A549 (cell line): ENCODE measurements around the gene PIAS3. TPM values are rescaled to one million over a fixed set of nuclear protein-coding genes. Genes with fewer than 3 reads are reported as not detected.

Source experiments
- ATAC-seq, 2 experiments: fragments of 200-7000 bp in 1 of 2; fragments of >200 bp in 1 of 2; cut with Nextera tagmentation in 1 of 2; cut with Tn5 transposase in 1 of 2; 3 replicates each; pipeline versions ENCODE4 v1.8.0 to v1.9.1; 2018 to 2020; ENCODE audit warnings: mild to moderate bottlenecking in 1 of 2, moderate library complexity in 1 of 2
- CTCF ChIA-PET: fragments of 300-600 bp; sonication (Branson Sonifier 250); formaldehyde crosslinking; extraction: SDS; loops from one replicate; lab custom pipeline; 2021; ENCODE audit warnings: antibody characterized with exemption, inconsistent platforms; lab: Yijun Ruan, JAX
- POLR2A ChIA-PET: fragments of 350-600 bp; formaldehyde crosslinking; extraction: SDS; loops from one replicate; lab custom pipeline; 2021; ENCODE audit warnings: antibody characterized with exemption, inconsistent platforms; lab: Yijun Ruan, JAX
- DNase-seq, 2 experiments: peaks; one replicate each; pipeline versions ENCODE4 v3.0.0 to v3.0.0-alpha.2; 2011 to 2016; ENCODE audit warnings: low read depth in 1 of 2, low spot score in 1 of 2
- FAIRE-seq: peaks from 2 replicates; lab custom pipeline; 2011; peaks lifted over from hg19 to GRCh38; lab: Jason Lieb, UNC
- H3K27ac ChIP-seq, 2 experiments: fragments of >200 bp; sonication (Bioruptor Twin); formaldehyde crosslinking; 3 replicates each; pipeline ENCODE4 v1.5.1; 2016 to 2017
- H3K4me1 ChIP-seq: fragments of >200 bp; sonication (Bioruptor Twin); formaldehyde crosslinking; 3 replicates; pipeline ENCODE4 v1.6.1; 2016
- H3K4me2 ChIP-seq: fragments of >200 bp; sonication (Bioruptor Twin); formaldehyde crosslinking; 3 replicates; pipeline ENCODE4 v1.6.1; 2016
- H3K4me3 ChIP-seq: fragments of >200 bp; sonication (Bioruptor Twin); formaldehyde crosslinking; 3 replicates; pipeline ENCODE4 v1.5.1; 2016
- H3K9me3 ChIP-seq: fragments of >200 bp; sonication (Bioruptor Twin); formaldehyde crosslinking; 3 replicates; pipeline ENCODE4 v1.6.1; 2016
- ATOH8 ChIP-seq: fragments of 250-450 bp; sonication (Bioruptor Pico); IDR thresholded peaks from 2 replicates; pipeline ENCODE4 v1.5.0; 2020; ENCODE audit warnings: low read depth, mild to moderate bottlenecking, moderate library complexity
- BHLHE40 ChIP-seq: IDR thresholded peaks from 2 replicates; pipeline ENCODE4 v1.6.1; 2012; ENCODE audit warnings: low read depth, low read length, inconsistent platforms
- CBX8 ChIP-seq: fragments of 200-600 bp; sonication (generic); IDR thresholded peaks from 2 replicates; pipeline ENCODE4 v1.6.1; 2016
- CHD2 ChIP-seq: fragments of 150-350 bp; IDR thresholded peaks from 2 replicates; pipeline ENCODE4 v1.6.1; 2014; ENCODE audit warnings: low read length; ENCODE audit not compliant: partially characterized antibody
- CTCF ChIP-seq: fragments of >200 bp; sonication (Bioruptor Twin); formaldehyde crosslinking; IDR thresholded peaks from 3 replicates; pipeline ENCODE4 v1.5.1; 2016
- E2F6 ChIP-seq: IDR thresholded peaks from 2 replicates; pipeline ENCODE4 v1.6.1; 2012; ENCODE audit warnings: low read depth, borderline replicate concordance
- EHF ChIP-seq: fragments of 250-450 bp; sonication (Bioruptor Pico); IDR thresholded peaks from 2 replicates; pipeline ENCODE4 v1.5.0; 2020; ENCODE audit warnings: mild to moderate bottlenecking
- EHMT2 ChIP-seq: fragments of 200-600 bp; sonication (generic); IDR thresholded peaks from 2 replicates; pipeline ENCODE4 v1.6.1; 2016; ENCODE audit warnings: antibody characterized with exemption, low read depth, mild to moderate bottlenecking, moderate library complexity
- FOSB ChIP-seq: fragments of 250-450 bp; sonication (Bioruptor Pico); IDR thresholded peaks from 2 replicates; pipeline ENCODE4 v1.5.0; 2020; ENCODE audit warnings: mild to moderate bottlenecking, moderate library complexity
- FOSL2 ChIP-seq, 2 experiments: fragments of 450-650 bp in 1 of 2; fragments of >200 bp in 1 of 2; sonication (Bioruptor Twin) in 1 of 2; formaldehyde crosslinking; IDR thresholded peaks; 2 replicates each; pipeline versions ENCODE4 v1.5.0 to v1.6.1; 2016 to 2020; ENCODE audit warnings: mild to moderate bottlenecking in 1 of 2, moderate library complexity in 1 of 2
- FOXS1 ChIP-seq: fragments of 250-450 bp; sonication (Bioruptor Pico); IDR thresholded peaks from 2 replicates; pipeline ENCODE4 v1.5.0; 2020; ENCODE audit warnings: mild to moderate bottlenecking, moderate library complexity
- GATA3 ChIP-seq: IDR thresholded peaks from 2 replicates; pipeline ENCODE4 v1.6.1; 2012; ENCODE audit warnings: borderline replicate concordance
- HMGXB4 ChIP-seq: fragments of 250-450 bp; sonication (Bioruptor Pico); IDR thresholded peaks from 2 replicates; pipeline ENCODE4 v1.5.0; 2021; ENCODE audit warnings: mild to moderate bottlenecking, moderate library complexity, borderline replicate concordance
- HOXA7 ChIP-seq: fragments of 250-450 bp; sonication (Bioruptor Pico); IDR thresholded peaks from 2 replicates; pipeline ENCODE4 v1.5.0; 2020; ENCODE audit warnings: mild to moderate bottlenecking, moderate library complexity
- JUN ChIP-seq, 2 experiments: fragments of >200 bp; sonication (Bioruptor Twin); formaldehyde crosslinking; IDR thresholded peaks; 2 replicates in 1 of 2; 3 replicates in 1 of 2; pipeline ENCODE4 v1.6.1; 2016 to 2017
- JUNB ChIP-seq: fragments of >200 bp; sonication (Bioruptor Twin); formaldehyde crosslinking; IDR thresholded peaks from 2 replicates; pipeline ENCODE4 v1.6.1; 2016
- KDM1A ChIP-seq: fragments of 200-600 bp; sonication (generic); IDR thresholded peaks from 2 replicates; pipeline ENCODE4 v1.6.1; 2016; ENCODE audit warnings: low read depth, mild to moderate bottlenecking
- KDM5A ChIP-seq: fragments of 200-600 bp; sonication (generic); IDR thresholded peaks from 2 replicates; pipeline ENCODE4 v1.6.1; 2016; ENCODE audit warnings: antibody characterized with exemption, mild to moderate bottlenecking
- MAZ ChIP-seq: fragments of 150-350 bp; IDR thresholded peaks from 2 replicates; pipeline ENCODE4 v1.6.1; 2014; ENCODE audit warnings: antibody characterized with exemption, low read depth, low read length, borderline replicate concordance
- MYC ChIP-seq: IDR thresholded peaks from 2 replicates; pipeline ENCODE4 v1.6.1; 2012; ENCODE audit warnings: mild to moderate bottlenecking, inconsistent platforms, low read length, improper control_type of control experiment, borderline replicate concordance
- NPAS2 ChIP-seq: fragments of 250-450 bp; sonication (Bioruptor Pico); IDR thresholded peaks from 2 replicates; pipeline ENCODE4 v1.8.0; 2022; ENCODE audit warnings: mild to moderate bottlenecking, moderate library complexity, borderline replicate concordance
- PHF8 ChIP-seq: fragments of 200-600 bp; sonication (generic); IDR thresholded peaks from 2 replicates; pipeline ENCODE4 v1.6.1; 2016; ENCODE audit warnings: low read depth, mild to moderate bottlenecking, antibody characterized with exemption, moderate library complexity, borderline replicate concordance
- RAD21 ChIP-seq, 2 experiments: fragments of >200 bp in 1 of 2; sonication (Bioruptor Twin) in 1 of 2; formaldehyde crosslinking in 1 of 2; IDR thresholded peaks in 1 of 2; conservative IDR thresholded peaks in 1 of 2; 2 replicates in 1 of 2; 3 replicates in 1 of 2; pipeline ENCODE4 v1.6.1; 2012 to 2018; ENCODE audit warnings: inconsistent platforms in 1 of 2
- SMC3 ChIP-seq: fragments of >200 bp; sonication (Bioruptor Twin); formaldehyde crosslinking; IDR thresholded peaks from 3 replicates; pipeline ENCODE4 v1.6.1; 2018; ENCODE audit warnings: inconsistent platforms
- SREBF2 ChIP-seq: fragments of 450-650 bp; IDR thresholded peaks from 2 replicates; pipeline ENCODE4 v1.6.1; 2014; ENCODE audit warnings: mild to moderate bottlenecking, moderate library complexity
- TFCP2L1 ChIP-seq: fragments of 250-450 bp; sonication (Bioruptor Pico); IDR thresholded peaks from 2 replicates; pipeline ENCODE4 v1.5.0; 2021; ENCODE audit warnings: mild to moderate bottlenecking
- WGBS: methylation state at CpG from one replicate; pipeline ENCODE4 v1.1.6; 2017; ENCODE audit errors: missing lambda C conversion rate; 5-methylcytosine and 5-hydroxymethylcytosine counted together
- polyA plus RNA-seq, 4 experiments: library from polyadenylated mRNA; depleted of rRNA in 3 of 4; stranded (reverse); fragments of >200 nt; fragmentation: RNase III in 1 of 4; extraction: RNeasy Plus Mini Kit Qiagen cat#74134 plus additional on column Dnase treatment in 1 of 4; gene quantifications; 2 replicates in 3 of 4; 3 replicates in 1 of 4; pipeline ENCODE4 v1.2.3, GENCODE V29; 2011 to 2017

PIAS3 gene
- polyA plus RNA-seq, 2 of the 4 experiments (the other 2 are of a cell fraction): 15.5 to 22.7 TPM

GRCh38 chr1:145891587-145892485 lies 33.0 kb upstream of the PIAS3 start:
- Histone ChIP-seq H3K4me3 (no peak overlapping the region), H3K4me2 (peak overlapping the region; percentile 76), H3K4me1 (peaks cover 41% of the 10 kb centered on the region), H3K9me3 (no peaks in the 10 kb centered on the region), H3K27ac (peak overlapping the region; percentile 88 to 91)
- DNase-seq (peak; percentile 98 to 99), ATAC-seq (peak; percentile 97), FAIRE-seq (peak; percentile 78)
- ChIA-PET POLR2A (interaction anchor here (0.6 to 2.7 kb wide), 10 partner anchors 9 to 73 kb away, joined by 3 to 28 read pairs (median 8); partner anchors contain the start of genes ANKRD34A, ITGA10, LIX1L and NUDT17), CTCF (interaction anchor here (0.6 to 11.2 kb wide), 49 partner anchors 9 to 147 kb away, joined by 3 to 429 read pairs (median 8); partner anchors contain the start of genes ANKRD34A, HJV, ITGA10 and LIX1L)
- under 1% methylated on average over 6 of the region's 6 CpGs for WGBS
- peak; percentile 41 for TF ChIP-seq FOXS1 (CRISPR knock-in tag)
- no peak for TF ChIP-seq MAZ
- TF ChIP-seq CBX8: no peak
- peak; percentile 98 for TF ChIP-seq SMC3
- TF ChIP-seq RAD21 (conservative IDR thresholded peaks at IDR 0.05 in 1 of 2, IDR thresholded peaks at IDR 0.05 in 1 of 2): peak; percentile 96 to 98
- TF ChIP-seq CHD2: peak; percentile 37
- TF ChIP-seq CTCF: peak; percentile 98
- peak; percentile 49; the same call in 1 of the 2 replicates for TF ChIP-seq GATA3
- peak; percentile 51; the same call in 1 of the 2 replicates for TF ChIP-seq E2F6
- no peak for TF ChIP-seq MYC
- TF ChIP-seq JUNB: peak; percentile 37; the same call in 1 of the 2 replicates
- TF ChIP-seq JUN (IDR thresholded peaks at IDR 0.05): peak; percentile 54 to 71; a peak in 4 of 5 replicates
- TF ChIP-seq FOSL2 (IDR thresholded peaks at IDR 0.05): peak; percentile 73
- TF ChIP-seq FOSL2 (CRISPR knock-in tag; IDR thresholded peaks at IDR 0.05): peak; percentile 93

GRCh38 chr1:145891143-145891542 lies 32.3 kb upstream of the PIAS3 start:
- WGBS: 10% methylated on average over 1 of the region's 1 CpG
- no peak for ATAC-seq
- Histone ChIP-seq H3K9me3 (no peaks in the 10 kb centered on the region), H3K27ac (peak overlapping the region; percentile 88 to 91), H3K4me1 (peaks cover 42% of the 10 kb centered on the region), H3K4me2 (peak overlapping the region; percentile 76), H3K4me3 (no peak overlapping the region)
- ChIA-PET CTCF (interaction anchor here (0.6 to 11.2 kb wide), 38 partner anchors 10 to 148 kb away, joined by 3 to 429 read pairs (median 9); partner anchors contain the start of genes ANKRD34A, HJV, ITGA10 and LIX1L), POLR2A (interaction anchor here (1.0 to 2.7 kb wide), 7 partner anchors 27 to 73 kb away, joined by 4 to 28 read pairs (median 8); partner anchors contain the start of genes ANKRD34A, NUDT17, PEX11B and PIAS3)
- no peak for FAIRE-seq
- DNase-seq: no peak
- TF ChIP-seq PHF8 (no peak), HMGXB4 (CRISPR knock-in tag) (no peak), KDM5A (no peak), FOSB (CRISPR knock-in tag) (no peak), KDM1A (no peak), BHLHE40 (no peak), ATOH8 (CRISPR knock-in tag) (no peak), EHMT2 (no peak), HOXA7 (CRISPR knock-in tag) (no peak), FOXS1 (CRISPR knock-in tag) (no peak), EHF (CRISPR knock-in tag) (no peak), TFCP2L1 (CRISPR knock-in tag) (no peak), E2F6 (no peak), SMC3 (no peak), NPAS2 (CRISPR knock-in tag) (no peak), SREBF2 (no peak), GATA3 (no peak)
